Spleen (tissue), 7 donors: Measurements from ENCODE around the gene ERAP2.

Experiments used
- CTCF ChIP-seq, 11 experiments: fragments of 200-600 bp in 7 of 11; fragments of 450-650 bp in 4 of 11; sonication (generic) in 4 of 11; IDR thresholded peaks in 8 of 11; conservative IDR thresholded peaks in 3 of 11; 1 replicate in 7 of 11; 2 replicates in 4 of 11; pipeline versions ENCODE4 v1.4.0 to v1.8.0; 2016 to 2021; ENCODE audit warnings: antibody characterized with exemption in 11 of 11, inconsistent platforms in 4 of 11, mild to moderate bottlenecking in 1 of 11
- POLR2A ChIP-seq, 3 donors: fragments of 450-650 bp; IDR thresholded peaks; one replicate each; pipeline ENCODE4 v1.5.1; 2017; ENCODE audit warnings: antibody characterized with exemption in 3 of 3, mild to moderate bottlenecking in 1 of 3
- donor health status: DM: no; HTN: no; CAD: no; lungs with moderate emphysema.
- donor health status: DM: no; HTN: no; CAD: no.
- donor health status: DM: no; HTN: no; CAD: no.

- no peak for TF ChIP-seq POLR2A (IDR thresholded peaks at IDR 0.05)
- no peak for TF ChIP-seq CTCF (IDR thresholded peaks at IDR 0.05 in 8 of 11, conservative IDR thresholded peaks at IDR 0.05 in 3 of 11)
Measured at GRCh38 chr5:96967400-96967799, 91.1 kb downstream of the ERAP2 start.
